Right hindlimb (tissue), 1 donor: ENCODE results near the gene ARMC9.
"Not testable (repeated sequence)": the region's sequence is repeated elsewhere in the genome, so short reads cannot be mapped to it uniquely, and the experiment has no call there.

Source experiments
- DNase-seq: peaks from one replicate; pipeline ENCODE4 v3.0.0-alpha.2; 2018

ARMC9 gene

GRCh38 chr2:231290321-231291015 lies 92.0 kb downstream of the ARMC9 start:
- no peak for DNase-seq

GRCh38 chr2:231292472-231293134 lies 94.2 kb downstream of the ARMC9 start:
- DNase-seq, result no peak

GRCh38 chr2:231293163-231293562 lies 94.7 kb downstream of the ARMC9 start:
- DNase-seq, result no peak

DNA sequence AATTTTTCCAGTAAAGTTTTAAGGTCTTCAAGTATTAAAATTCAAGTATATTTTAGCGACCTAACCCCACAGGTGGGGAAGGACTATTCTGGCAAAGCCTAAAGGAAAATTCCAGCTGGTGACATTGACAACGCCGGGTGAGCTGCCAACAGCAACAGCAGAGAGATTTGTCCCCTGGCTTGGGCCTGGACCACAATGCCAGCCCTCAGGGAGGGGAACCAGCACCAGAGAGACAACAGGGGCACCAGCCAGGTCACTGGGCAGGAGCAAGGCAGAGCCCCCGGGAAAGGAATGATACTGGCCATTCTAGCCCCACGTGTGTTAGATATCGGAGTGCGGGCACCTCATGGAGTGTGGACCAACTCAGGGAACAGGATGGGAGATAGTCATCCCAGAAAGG lies 95.7 kb downstream of the ARMC9 start:
- no peak for DNase-seq

- no peak for DNase-seq
Observed at GRCh38 chr2:231294571-231295362, 96.3 kb downstream of the ARMC9 start.

- DNase-seq, result no peak
Observed at GRCh38 chr2:231295363-231295655, 96.9 kb downstream of the ARMC9 start.

- DNase-seq, result no peak
Observed at GRCh38 chr2:231296401-231296974, 98.1 kb downstream of the ARMC9 start.

GRCh38 chr2:231297108-231297908 lies 98.9 kb downstream of the ARMC9 start:
- peak; percentile 44 for DNase-seq

- DNase-seq, result no peak
Observed at GRCh38 chr2:231298091-231298490, 99.7 kb downstream of the ARMC9 start.

- no peak for DNase-seq
Observed at GRCh38 chr2:231299267-231299666, 100.8 kb downstream of the ARMC9 start.

GRCh38 chr2:231300020-231300721 lies 101.7 kb downstream of the ARMC9 start:
- DNase-seq, result no peak

DNA sequence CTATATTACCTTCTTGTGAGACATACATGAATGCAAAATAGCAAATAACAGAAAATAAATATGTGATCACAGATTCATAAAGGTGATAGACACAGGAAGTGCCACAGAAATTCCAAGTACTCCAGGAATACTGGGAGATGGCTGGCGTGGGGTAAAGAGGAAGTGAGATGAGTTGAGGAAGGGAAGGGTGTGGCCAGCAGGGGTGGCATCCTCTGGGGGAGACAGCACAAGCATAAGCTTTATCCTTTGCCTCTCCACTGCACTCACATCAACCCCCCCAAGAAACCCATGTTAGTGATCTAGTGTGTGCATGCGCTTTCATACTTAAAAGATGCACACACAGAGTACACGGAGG lies 102.3 kb downstream of the ARMC9 start:
- no peak for DNase-seq

GRCh38 chr2:231304259-231304658 lies 105.8 kb downstream of the ARMC9 start:
- DNase-seq, result not testable (repeated sequence)

- DNase-seq, result no peak
Observed at GRCh38 chr2:231305221-231305620, 106.8 kb downstream of the ARMC9 start.

DNA sequence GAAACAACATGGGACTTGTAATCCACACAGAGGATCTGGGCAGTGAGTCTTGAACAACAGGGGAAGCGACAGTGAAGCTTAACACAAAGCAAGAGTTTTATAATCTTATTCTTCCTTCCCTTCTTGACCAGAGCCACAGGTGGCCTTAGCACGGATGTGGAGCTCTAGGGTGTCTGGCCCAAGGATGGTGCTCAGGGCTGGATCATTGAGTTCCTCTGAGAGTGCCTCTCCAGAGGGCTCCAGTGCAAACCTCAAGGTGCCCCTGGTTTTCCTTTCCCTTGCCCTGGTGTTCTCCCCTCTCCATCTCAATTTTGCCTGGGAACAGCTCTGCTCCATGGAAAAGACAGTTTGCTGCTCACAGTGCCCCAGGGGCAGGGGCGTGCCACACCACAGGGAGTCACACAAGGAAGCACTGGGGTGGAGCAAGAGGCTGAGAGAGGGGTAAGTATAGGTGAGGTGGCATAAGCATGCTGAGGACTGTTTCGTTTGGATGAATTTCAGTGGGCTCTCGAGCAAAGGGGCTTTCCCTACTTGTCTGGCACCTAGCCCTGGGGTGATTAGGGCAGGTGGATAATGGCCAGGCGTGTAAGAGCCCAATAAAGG lies 108.5 kb downstream of the ARMC9 start:
- DNase-seq, result no peak

DNA sequence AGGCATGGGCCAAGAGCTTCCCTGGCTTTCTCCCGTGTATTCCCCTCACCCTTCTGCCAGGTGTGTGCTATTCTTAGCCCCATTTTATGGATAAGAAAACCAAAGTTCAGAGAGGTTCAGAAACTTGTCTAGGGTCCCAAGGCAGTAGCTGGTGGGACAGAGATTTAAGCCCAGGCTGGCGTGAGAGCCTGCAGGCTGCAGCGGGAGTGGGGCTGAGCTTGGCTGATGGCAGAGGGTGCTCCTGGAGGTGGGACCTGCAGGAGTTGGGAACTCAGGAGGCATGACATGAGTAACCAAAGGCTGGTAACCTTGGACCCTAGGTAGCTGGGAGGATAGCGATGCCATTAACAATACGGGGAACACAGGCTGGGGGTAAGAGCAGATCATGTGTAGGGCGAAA lies 109.8 kb downstream of the ARMC9 start:
- no peak for DNase-seq

DNA sequence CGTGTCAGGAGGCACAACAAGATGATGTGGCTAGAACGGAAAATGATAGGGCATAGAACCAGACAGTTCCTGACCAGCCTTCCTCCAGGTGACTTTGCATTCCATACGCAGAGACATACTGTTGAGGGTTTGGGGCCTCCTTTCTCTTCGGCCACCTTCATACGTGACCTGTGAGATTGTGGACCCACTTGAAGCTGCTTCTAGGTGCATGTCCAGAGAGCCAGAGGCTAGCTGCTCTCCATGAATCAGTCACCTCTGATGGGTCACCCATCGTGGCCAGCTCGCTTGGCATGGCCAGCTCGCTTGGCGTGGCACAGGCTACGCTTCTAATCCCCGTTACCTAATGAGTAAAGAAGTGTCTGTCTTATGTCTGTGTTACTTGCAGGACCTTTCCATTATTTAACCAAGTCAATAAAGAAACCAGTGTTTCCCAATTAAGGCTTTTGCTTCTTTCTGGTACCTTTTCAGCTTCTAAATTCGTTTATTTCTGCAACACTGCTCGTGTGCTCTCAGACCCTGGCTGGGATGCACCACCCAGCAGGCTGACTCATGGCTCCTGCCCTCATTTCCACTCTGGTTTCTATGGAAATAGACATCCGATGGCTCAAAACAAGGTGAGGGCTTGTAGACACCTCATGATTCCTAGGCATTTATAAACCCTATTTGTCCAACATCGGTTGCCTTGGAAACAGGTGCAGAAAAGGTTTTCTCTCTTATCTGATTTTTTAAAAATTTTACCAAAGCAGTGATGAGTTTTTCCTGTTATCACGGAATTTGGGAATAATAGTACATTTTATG lies 110.4 kb downstream of the ARMC9 start:
- DNase-seq, result no peak

DNA sequence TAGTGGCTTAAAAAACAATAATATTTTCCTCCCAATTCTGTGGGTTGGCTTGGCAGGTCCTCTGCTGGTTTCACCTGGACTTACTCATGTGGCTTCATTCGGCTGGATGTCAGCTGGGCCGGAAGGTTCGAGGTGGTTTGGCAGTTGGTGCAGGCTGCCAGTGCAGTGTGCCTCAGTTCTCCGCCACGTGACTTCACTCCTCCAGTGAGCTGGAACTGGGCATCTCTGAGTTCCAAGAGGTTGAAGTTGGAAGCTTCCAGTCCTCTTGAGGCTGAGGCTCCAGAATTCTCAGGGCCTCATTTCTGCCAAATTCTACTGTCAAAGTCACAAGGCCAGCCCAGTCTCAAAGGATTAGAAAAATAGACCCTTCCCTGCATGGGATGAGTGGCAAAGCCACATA lies 113.6 kb downstream of the ARMC9 start:
- no peak for DNase-seq

DNA sequence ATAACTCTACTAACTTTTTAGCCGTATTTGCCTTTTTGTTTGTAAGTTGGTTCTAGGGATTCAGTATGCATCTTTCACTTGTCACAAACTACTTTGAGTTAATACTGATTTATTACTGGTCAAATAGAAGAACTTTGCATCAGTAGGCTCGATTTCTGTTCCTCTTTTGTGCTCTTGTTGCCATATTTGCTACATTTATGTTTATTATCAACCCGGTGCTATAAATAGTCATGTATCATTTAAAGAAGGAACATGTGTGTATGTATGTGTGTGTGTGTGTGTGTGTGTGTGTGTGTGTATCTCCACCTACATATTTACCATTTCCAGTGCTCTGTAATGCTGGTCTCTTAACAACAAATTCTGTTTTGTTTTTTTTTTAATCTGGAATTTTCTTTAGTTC lies 117.5 kb downstream of the ARMC9 start:
- no peak for DNase-seq

- no peak for DNase-seq
Observed at GRCh38 chr2:231317579-231317978, 119.1 kb downstream of the ARMC9 start.

- no peak for DNase-seq
Observed at GRCh38 chr2:231318436-231318835, 120.0 kb downstream of the ARMC9 start.
